Endothelial cell of umbilical vein (primary cell): ENCODE data around the gene PEAK3.

ENCODE experiments used
- CTCF ChIP-seq, 2 donors: IDR thresholded peaks; 1 replicate in 1 of 2; 2 replicates in 1 of 2; pipeline ENCODE4 v1.5.1; 2011; ENCODE audit warnings: low read length in 2 of 2, mild to moderate bottlenecking in 2 of 2, moderate library complexity in 2 of 2, control low read depth in 1 of 2, inconsistent platforms in 1 of 2, low read depth in 1 of 2; ENCODE audit not compliant: insufficient read depth in 1 of 2; ENCODE audit errors: extremely low read depth in 1 of 2
- EZH2 ChIP-seq: IDR thresholded peaks from 2 replicates; pipeline ENCODE4 v1.6.1; 2012; ENCODE audit warnings: borderline replicate concordance, low read depth, mild to moderate bottlenecking, moderate library complexity, low read length, inconsistent platforms; ENCODE audit not compliant: severe bottlenecking
- FOS ChIP-seq: IDR thresholded peaks from 2 replicates; pipeline ENCODE4 v1.6.1; 2011; ENCODE audit warnings: mild to moderate bottlenecking, low read length, moderate library complexity, borderline replicate concordance; ENCODE audit not compliant: insufficient read depth
- GATA2 ChIP-seq: IDR thresholded peaks from 2 replicates; pipeline ENCODE4 v1.7.0; 2011; ENCODE audit warnings: low read depth, mild to moderate bottlenecking, moderate library complexity, mixed read lengths, low read length; ENCODE audit not compliant: insufficient read length, insufficient read depth
- JUN ChIP-seq: IDR thresholded peaks from 2 replicates; pipeline ENCODE4 v1.6.1; 2011; ENCODE audit warnings: borderline replicate concordance, low read depth; ENCODE audit not compliant: insufficient read length, insufficient read depth
- MYC ChIP-seq: IDR thresholded peaks from one replicate; pipeline ENCODE4 v1.6.1; 2011; ENCODE audit warnings: mild to moderate bottlenecking, low read depth, low read length
- POLR2A ChIP-seq: IDR thresholded peaks from 2 replicates; pipeline ENCODE4 v1.6.1; 2012; ENCODE audit warnings: low read depth, mild to moderate bottlenecking, control low read depth, low read length
- POLR2AphosphoS5 ChIP-seq: IDR thresholded peaks from 2 replicates; pipeline ENCODE4 v1.6.1; 2012; ENCODE audit warnings: low read depth, mild to moderate bottlenecking, control low read depth, low read length, moderate library complexity; ENCODE audit not compliant: insufficient read depth
- TF ChIP-seq, protein P1 (sequence below): IDR thresholded peaks from 2 replicates; pipeline ENCODE4 v1.6.1; 2011; ENCODE audit not compliant: insufficient read depth, insufficient read length

DNA sequence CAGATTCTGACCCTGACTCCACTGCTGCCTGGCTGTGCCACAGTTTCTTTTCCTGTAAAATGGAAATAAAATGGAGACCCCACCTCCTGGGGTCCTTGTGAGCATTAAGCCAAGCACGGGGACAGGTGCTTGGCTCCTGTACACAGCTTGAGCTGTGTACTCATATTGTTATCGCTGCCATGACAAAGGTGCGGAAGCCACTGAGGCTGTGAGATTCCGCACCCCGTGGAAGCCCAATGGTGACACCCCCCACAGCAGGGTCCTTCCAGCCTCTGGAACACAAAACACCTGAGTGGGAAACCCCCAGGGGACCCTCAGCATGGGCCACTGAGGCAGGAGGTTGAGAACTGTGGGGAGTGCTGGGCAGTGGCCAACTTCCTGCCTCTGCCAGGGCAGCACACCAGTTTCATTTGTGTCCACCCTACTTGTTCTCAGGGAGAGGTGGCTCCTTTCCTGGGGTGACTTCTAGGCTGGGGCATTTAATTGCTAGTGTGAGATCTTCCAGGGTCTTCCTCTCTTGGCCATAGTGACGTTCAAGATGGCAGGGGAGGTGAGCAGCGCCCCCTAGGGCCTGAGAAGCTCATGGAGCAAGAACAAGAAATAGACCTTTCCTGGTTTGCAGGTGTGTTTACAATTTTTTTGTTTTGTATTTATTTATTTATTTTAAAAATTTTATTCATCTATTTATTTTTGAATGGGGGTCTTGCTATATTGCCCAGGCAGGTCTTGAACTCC lies 20.4 kb downstream of the PEAK3 start:
- TF ChIP-seq CTCF (IDR thresholded peaks at IDR 0.05; ENCODE audit: extremely low read depth in 1 of 2, insufficient read depth in 1 of 2, low read depth in 1 of 2, low read length in 2 of 2) (peak; percentile 70), MYC (no peak), EZH2 (no peak), POLR2A (no peak), POLR2AphosphoS5 (no peak), GATA2 (no peak), JUN (no peak), FOS (no peak)
- TF ChIP-seq, protein P1, sequence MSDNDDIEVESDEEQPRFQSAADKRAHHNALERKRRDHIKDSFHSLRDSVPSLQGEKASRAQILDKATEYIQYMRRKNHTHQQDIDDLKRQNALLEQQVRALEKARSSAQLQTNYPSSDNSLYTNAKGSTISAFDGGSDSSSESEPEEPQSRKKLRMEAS: no peak
